ENCODE measurements around the gene UAP1L1.

DNA sequence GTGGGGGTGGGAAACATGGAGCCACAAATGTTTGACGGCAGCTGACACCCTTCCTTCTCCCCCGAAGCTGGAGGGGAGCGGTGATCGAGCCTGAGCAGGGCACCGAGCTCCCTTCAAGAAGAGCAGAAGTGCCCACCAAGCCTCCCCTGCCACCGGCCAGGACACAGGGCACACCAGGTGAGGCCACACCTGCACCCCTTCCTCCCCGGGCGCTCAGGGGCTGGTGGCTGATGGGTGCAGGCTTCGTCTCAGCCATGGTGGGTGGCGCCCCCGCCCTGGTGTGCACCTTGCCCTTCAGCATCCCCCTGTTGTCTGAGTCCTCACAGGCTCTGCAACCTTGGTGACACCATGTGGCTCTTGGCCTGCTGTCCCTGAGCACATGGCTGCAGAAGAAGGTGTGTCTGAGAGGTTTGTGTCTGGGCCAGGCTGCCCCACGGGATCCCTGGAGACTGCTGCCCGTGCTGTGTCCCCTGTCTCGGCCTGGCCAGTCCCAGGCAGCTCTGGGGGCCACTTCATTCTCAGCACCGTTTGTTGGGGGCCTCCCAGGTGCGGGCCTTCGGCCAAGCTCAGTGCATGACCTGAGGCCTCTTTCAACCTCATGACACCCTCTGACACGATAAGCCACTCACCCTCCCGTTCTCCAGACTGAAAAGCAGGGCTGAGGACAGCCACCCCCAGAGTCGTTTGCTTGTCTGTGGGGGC lies 20.6 kb downstream of the UAP1L1 start:
- TF ChIP-seq MXI1 (IDR thresholded peaks at IDR 0.05; ENCODE audit: borderline replicate concordance, low read depth, low read length) (no peak), POLR2A (IDR thresholded peaks at IDR 0.05; ENCODE audit: low read depth, low read length) (no peak), CEBPB (IDR thresholded peaks at IDR 0.05; ENCODE audit: low read depth, low read length) (no peak), SMC3 (IDR thresholded peaks at IDR 0.05; ENCODE audit: low read depth, low read length) (no peak), FOS (IDR thresholded peaks at IDR 0.05; ENCODE audit: low read depth, low read length) (no peak), RCOR1 (IDR thresholded peaks at IDR 0.05; ENCODE audit: insufficient replicate concordance, low read length) (no peak), RFX5 (IDR thresholded peaks at IDR 0.05; ENCODE audit: low read depth, low read length) (no peak), MAZ (IDR thresholded peaks at IDR 0.05; ENCODE audit: borderline replicate concordance, low read depth, low read length) (no peak), RAD21 (IDR thresholded peaks at IDR 0.05; ENCODE audit: low read length) (no peak), MAFK (IDR thresholded peaks at IDR 0.05; ENCODE audit: low read depth, low read length) (no peak), BHLHE40 (IDR thresholded peaks at IDR 0.05; ENCODE audit: low read depth, low read length) (no peak)
- TF ChIP-seq, protein P1, sequence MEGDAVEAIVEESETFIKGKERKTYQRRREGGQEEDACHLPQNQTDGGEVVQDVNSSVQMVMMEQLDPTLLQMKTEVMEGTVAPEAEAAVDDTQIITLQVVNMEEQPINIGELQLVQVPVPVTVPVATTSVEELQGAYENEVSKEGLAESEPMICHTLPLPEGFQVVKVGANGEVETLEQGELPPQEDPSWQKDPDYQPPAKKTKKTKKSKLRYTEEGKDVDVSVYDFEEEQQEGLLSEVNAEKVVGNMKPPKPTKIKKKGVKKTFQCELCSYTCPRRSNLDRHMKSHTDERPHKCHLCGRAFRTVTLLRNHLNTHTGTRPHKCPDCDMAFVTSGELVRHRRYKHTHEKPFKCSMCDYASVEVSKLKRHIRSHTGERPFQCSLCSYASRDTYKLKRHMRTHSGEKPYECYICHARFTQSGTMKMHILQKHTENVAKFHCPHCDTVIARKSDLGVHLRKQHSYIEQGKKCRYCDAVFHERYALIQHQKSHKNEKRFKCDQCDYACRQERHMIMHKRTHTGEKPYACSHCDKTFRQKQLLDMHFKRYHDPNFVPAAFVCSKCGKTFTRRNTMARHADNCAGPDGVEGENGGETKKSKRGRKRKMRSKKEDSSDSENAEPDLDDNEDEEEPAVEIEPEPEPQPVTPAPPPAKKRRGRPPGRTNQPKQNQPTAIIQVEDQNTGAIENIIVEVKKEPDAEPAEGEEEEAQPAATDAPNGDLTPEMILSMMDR (conservative IDR thresholded peaks at IDR 0.05; ENCODE audit: low read depth, low read length): no peak
- TF ChIP-seq, protein P2, sequence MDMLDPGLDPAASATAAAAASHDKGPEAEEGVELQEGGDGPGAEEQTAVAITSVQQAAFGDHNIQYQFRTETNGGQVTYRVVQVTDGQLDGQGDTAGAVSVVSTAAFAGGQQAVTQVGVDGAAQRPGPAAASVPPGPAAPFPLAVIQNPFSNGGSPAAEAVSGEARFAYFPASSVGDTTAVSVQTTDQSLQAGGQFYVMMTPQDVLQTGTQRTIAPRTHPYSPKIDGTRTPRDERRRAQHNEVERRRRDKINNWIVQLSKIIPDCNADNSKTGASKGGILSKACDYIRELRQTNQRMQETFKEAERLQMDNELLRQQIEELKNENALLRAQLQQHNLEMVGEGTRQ (IDR thresholded peaks at IDR 0.05; ENCODE audit: low read depth, low read length): no peak
